Left kidney (tissue), 1 donor: ENCODE measurements around the gene PEAR1. TPM values are rescaled to one million over a fixed set of nuclear protein-coding genes. Genes with fewer than 3 reads are reported as not detected.

ENCODE experiments used
- polyA plus RNA-seq: library from polyadenylated mRNA; unstranded; fragments of 120-200 nt; gene quantifications from one replicate; pipeline ENCODE4 v1.2.1, GENCODE V29; 2013; ENCODE audit not compliant: insufficient read length

Gene PEAR1
- polyA plus RNA-seq, 1 donor, result 21.1 TPM

Other genes with a start within 250 kb of the PEAR1 start
- 146 TPM for gene NES, start 216.3 kb upstream of the PEAR1 start, polyA plus RNA-seq
- gene CRABP2, start 188.1 kb upstream of the PEAR1 start, polyA plus RNA-seq, result 85.6 TPM
- gene METTL25B, start 165.2 kb upstream of the PEAR1 start, polyA plus RNA-seq, result 48.4 TPM
- 48.5 TPM for gene ISG20L2, start 165.0 kb upstream of the PEAR1 start, polyA plus RNA-seq
- 62.5 TPM for gene MRPL24, start 152.6 kb upstream of the PEAR1 start, polyA plus RNA-seq
- 248 TPM for gene HDGF, start 142.0 kb upstream of the PEAR1 start, polyA plus RNA-seq
- 116 TPM for gene PRCC, start 126.2 kb upstream of the PEAR1 start, polyA plus RNA-seq
- 0.52 TPM for gene SH2D2A, start 76.9 kb upstream of the PEAR1 start, polyA plus RNA-seq
- 1.8 TPM for gene INSRR, start 34.6 kb upstream of the PEAR1 start, polyA plus RNA-seq
- 1.2 TPM for gene NTRK1, start 32.9 kb upstream of the PEAR1 start, polyA plus RNA-seq
- gene LRRC71, start 26.9 kb downstream of the PEAR1 start, polyA plus RNA-seq, result 0.83 TPM
- gene ARHGEF11, start 152.0 kb downstream of the PEAR1 start, polyA plus RNA-seq, result 38.9 TPM
- not detected for gene ETV3L, start 206.1 kb downstream of the PEAR1 start, polyA plus RNA-seq
- gene ETV3, start 244.7 kb downstream of the PEAR1 start, polyA plus RNA-seq, result 29.8 TPM